Esophagus squamous epithelium (tissue), 4 donors: Measurements from ENCODE around the gene ABCA1.

Experiments used
- POLR2A ChIP-seq, 4 donors: fragments of 450-650 bp; IDR thresholded peaks; one replicate each; pipeline ENCODE4 v1.6.1; 2017; ENCODE audit warnings: antibody characterized with exemption in 4 of 4, mild to moderate bottlenecking in 4 of 4, moderate library complexity in 3 of 4
- TF ChIP-seq, protein P1 (sequence below), 6 experiments: fragments of 450-650 bp in 4 of 6; fragments of 200-600 bp in 2 of 6; sonication (generic) in 2 of 6; IDR thresholded peaks; one replicate each; pipeline ENCODE4 v1.5.1; 2016 to 2019; ENCODE audit warnings: antibody characterized with exemption in 6 of 6, mild to moderate bottlenecking in 4 of 6, moderate library complexity in 4 of 6

DNA sequence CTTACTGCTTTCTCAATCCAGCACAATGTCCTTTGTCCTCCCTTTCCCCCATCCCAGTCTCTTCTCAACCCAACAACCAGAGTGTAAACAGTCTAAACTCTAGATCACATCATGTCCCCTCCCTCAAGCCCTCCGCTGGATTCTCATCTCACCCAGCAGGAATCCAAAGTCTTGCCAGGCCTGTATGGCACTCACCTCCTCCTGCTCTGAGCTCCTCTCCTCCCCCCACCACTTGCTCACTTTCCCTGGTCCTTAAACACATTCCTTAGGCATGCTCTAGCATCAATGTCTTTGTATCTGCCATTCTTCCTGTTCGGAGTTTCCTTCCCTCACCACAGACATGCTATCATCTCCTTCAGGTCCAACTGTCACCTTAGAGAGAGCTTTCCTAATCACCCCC, 85.3 kb downstream of the ABCA1 start:
- TF ChIP-seq, protein P1, sequence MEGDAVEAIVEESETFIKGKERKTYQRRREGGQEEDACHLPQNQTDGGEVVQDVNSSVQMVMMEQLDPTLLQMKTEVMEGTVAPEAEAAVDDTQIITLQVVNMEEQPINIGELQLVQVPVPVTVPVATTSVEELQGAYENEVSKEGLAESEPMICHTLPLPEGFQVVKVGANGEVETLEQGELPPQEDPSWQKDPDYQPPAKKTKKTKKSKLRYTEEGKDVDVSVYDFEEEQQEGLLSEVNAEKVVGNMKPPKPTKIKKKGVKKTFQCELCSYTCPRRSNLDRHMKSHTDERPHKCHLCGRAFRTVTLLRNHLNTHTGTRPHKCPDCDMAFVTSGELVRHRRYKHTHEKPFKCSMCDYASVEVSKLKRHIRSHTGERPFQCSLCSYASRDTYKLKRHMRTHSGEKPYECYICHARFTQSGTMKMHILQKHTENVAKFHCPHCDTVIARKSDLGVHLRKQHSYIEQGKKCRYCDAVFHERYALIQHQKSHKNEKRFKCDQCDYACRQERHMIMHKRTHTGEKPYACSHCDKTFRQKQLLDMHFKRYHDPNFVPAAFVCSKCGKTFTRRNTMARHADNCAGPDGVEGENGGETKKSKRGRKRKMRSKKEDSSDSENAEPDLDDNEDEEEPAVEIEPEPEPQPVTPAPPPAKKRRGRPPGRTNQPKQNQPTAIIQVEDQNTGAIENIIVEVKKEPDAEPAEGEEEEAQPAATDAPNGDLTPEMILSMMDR (IDR thresholded peaks at IDR 0.05) = no peak
- TF ChIP-seq POLR2A (IDR thresholded peaks at IDR 0.05) = no peak
